GM19372 (cell line): ENCODE data around the gene EPO.
"Not testable (repeated sequence)": the region's sequence is repeated elsewhere in the genome, so short reads cannot be mapped to it uniquely, and the experiment has no call there.

ENCODE experiments used
- ATAC-seq: cut with Tn5 transposase; IDR thresholded peaks from one replicate; pipeline ENCODE4 v1.9.1; 2021; ENCODE audit warnings: mild to moderate bottlenecking, low read depth, moderate library complexity; ENCODE audit not compliant: unreplicated experiment

EPO gene

GRCh38 chr7:100701089-100701488 lies 19.2 kb upstream of the EPO start:
- ATAC-seq = not testable (repeated sequence)

DNA sequence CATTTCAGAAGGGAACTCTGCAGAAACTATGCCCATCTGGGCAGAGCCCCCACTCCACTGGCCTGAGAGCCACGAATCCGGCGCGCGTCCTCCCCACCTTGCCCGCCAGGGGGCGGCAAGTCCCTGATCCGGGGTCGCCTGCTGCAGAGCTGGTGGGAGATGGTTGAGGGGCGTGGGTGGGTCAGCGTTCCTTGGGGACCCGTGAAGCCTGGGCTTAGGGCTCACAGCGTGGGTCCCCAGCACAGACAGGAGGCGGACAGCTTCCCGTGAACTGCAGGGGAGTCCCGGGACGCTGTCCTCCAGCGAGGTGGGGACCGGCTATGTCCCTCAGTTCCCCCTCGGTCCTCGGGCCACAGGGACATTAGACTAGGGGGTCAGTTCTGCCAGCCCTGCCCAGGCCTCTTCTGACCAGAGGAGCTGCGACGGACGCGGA lies 14.9 kb upstream of the EPO start:
- peak; percentile 48 for ATAC-seq

DNA sequence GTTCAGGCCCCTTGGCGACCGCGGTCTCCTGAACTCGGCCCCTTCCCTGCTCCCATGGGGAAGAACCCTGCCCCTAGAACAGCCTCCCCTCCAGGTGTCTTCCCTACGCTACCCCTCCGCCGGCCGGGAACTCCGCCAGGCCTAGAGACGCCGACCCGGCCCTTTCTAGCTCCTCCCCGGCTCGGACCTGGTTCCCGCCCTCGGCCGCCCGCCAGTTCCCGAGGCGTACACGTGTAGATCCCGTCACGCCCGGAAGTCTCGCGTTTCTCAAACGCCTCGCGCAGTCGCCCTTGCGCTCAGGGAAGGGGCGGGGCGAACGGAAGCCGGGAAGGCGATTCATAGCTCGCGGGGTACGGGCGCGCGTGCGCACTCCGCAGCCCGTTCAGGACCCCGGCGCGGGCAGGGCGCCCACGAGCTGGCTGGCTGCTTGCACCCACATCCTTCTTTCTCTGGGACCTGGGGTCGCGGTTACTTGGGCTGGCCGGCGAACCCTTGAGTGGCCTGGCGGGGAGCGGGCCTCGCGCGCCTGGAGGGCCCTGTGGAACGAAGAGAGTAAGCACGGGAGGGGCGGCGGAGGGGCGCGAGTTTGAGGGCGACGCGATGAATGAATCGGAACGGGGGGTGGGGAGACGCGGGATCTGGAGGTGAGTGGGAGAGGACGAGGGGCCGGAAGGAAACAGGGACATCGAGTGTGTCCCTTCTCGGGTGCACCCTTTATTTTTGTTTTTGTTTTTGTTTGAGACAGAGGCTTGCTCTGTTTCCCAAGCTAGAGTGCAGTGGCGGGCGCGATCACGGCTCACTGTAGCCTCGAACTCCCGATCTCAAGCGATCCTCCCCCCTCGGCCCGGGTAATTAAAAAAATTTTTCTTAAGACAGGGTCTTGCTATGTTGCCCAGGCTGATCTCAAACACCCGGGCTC lies 14.3 kb upstream of the EPO start, which contains the start of gene POP7:
Gene POP7 (plus strand): TSS at position 369 of the 919 bp plus-strand sequence. CDS start 710 bp downstream, outside the sequence.
- peak; percentile 86 for ATAC-seq

- ATAC-seq = no peak
These were observed 13.5 kb upstream of the EPO start for GRCh38 chr7:100706672-100707311.

- no peak for ATAC-seq
These were observed 11.9 kb upstream of the EPO start for GRCh38 chr7:100708395-100708794.

DNA sequence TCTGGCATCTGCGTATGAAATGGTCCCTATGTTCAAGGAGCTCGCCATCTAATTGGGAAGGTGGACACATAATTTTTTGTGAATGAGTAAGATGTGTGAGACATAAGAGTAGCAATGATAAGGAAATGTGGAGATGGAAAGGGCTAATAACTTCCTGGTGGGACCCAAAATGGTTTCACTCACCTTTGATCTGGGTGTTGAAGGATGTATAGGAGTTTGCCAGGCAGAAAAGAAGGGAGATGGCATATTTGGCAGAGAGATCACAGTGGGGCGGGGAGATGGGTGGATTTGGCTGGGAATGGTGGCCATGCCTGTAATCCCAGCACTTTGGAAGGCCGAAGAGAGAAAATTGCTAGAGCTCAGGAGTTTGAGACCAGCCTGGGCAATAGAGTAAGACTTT lies 9.8 kb upstream of the EPO start:
- ATAC-seq = no peak

DNA sequence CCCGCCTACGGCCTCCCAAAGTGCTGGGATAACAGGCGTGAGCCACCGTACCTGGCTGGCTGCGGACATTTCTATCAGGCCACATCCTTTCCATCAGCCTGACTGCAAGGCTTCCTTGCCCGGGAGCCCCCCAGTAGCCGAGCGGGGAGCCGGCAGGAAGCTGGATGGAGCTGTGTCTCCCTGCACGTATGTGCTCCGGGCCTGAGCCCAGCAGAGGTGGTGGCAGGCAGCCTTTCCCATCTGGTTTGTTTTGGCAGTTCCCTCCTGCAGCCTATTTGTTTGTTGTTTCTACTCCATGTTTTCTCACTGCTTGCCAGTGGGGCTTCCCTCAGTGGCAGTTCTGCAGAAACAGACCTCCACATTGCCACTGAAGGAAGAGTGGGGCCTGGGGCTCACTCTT lies 8.9 kb upstream of the EPO start:
- no peak for ATAC-seq

DNA sequence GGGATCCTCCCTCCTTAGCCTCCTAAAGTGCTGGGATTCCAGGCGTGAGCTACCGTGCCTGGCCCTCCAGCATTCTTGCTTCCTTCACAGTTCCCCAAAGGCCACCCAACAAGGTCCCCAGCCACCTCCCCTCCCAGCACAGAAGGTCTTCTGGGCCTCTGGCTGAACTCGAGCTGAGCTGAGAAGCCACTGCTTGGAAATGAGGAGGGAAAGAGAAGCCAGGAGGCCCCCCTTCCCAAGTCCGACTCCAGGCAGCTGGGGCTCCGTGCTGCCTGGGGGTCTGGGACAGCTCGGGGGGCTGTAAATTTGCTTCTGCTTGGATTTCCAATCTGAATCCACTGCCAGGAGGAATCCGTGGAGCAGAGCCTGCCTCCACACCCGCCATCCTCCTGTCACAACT lies 5.5 kb upstream of the EPO start:
- ATAC-seq = no peak

- ATAC-seq = not testable (repeated sequence)
These were observed 3.2 kb upstream of the EPO start for GRCh38 chr7:100717073-100717472.

GRCh38 chr7:100719523-100720278 lies 567 bp upstream of the EPO start:
- no peak for ATAC-seq

DNA sequence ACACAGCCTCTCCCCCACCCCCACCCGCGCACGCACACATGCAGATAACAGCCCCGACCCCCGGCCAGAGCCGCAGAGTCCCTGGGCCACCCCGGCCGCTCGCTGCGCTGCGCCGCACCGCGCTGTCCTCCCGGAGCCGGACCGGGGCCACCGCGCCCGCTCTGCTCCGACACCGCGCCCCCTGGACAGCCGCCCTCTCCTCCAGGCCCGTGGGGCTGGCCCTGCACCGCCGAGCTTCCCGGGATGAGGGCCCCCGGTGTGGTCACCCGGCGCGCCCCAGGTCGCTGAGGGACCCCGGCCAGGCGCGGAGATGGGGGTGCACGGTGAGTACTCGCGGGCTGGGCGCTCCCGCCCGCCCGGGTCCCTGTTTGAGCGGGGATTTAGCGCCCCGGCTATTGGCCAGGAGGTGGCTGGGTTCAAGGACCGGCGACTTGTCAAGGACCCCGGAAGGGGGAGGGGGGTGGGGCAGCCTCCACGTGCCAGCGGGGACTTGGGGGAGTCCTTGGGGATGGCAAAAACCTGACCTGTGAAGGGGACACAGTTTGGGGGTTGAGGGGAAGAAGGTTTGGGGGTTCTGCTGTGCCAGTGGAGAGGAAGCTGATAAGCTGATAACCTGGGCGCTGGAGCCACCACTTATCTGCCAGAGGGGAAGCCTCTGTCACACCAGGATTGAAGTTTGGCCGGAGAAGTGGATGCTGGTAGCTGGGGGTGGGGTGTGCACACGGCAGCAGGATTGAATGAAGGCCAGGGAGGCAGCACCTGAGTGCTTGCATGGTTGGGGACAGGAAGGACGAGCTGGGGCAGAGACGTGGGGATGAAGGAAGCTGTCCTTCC lies 620 bp downstream of the EPO start:
- no peak for ATAC-seq

DNA sequence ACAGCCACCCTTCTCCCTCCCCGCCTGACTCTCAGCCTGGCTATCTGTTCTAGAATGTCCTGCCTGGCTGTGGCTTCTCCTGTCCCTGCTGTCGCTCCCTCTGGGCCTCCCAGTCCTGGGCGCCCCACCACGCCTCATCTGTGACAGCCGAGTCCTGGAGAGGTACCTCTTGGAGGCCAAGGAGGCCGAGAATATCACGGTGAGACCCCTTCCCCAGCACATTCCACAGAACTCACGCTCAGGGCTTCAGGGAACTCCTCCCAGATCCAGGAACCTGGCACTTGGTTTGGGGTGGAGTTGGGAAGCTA lies 1.2 kb downstream of the EPO start:
- ATAC-seq = no peak

DNA sequence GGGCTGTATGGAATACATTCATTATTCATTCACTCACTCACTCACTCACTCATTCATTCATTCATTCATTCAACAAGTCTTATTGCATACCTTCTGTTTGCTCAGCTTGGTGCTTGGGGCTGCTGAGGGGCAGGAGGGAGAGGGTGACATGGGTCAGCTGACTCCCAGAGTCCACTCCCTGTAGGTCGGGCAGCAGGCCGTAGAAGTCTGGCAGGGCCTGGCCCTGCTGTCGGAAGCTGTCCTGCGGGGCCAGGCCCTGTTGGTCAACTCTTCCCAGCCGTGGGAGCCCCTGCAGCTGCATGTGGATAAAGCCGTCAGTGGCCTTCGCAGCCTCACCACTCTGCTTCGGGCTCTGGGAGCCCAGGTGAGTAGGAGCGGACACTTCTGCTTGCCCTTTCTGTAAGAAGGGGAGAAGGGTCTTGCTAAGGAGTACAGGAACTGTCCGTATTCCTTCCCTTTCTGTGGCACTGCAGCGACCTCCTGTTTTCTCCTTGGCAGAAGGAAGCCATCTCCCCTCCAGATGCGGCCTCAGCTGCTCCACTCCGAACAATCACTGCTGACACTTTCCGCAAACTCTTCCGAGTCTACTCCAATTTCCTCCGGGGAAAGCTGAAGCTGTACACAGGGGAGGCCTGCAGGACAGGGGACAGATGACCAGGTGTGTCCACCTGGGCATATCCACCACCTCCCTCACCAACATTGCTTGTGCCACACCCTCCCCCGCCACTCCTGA lies 2.4 kb downstream of the EPO start:
- ATAC-seq = no peak

DNA sequence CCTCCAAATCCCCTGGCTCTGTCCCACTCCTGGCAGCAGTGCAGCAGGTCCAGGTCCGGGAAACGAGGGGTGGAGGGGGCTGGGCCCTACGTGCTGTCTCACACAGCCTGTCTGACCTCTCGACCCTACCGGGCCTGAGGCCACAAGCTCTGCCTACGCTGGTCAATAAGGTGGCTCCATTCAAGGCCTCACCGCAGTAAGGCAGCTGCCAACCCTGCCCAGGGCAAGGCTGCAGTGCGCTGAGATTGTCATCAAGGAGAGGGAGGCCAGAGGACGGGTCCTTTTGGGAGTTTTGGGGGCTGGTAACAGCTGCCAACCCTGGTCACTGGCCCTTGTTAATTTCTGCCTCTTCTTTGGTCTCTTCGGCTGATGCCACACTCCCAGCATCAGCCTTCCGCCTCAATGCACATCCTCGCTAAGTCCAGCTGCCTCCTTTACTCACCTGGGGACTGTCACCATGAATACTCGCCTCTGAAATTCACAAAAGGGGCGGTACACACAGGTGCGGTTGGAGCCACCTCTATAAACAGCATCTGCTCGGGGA lies 3.5 kb downstream of the EPO start:
- no peak for ATAC-seq

DNA sequence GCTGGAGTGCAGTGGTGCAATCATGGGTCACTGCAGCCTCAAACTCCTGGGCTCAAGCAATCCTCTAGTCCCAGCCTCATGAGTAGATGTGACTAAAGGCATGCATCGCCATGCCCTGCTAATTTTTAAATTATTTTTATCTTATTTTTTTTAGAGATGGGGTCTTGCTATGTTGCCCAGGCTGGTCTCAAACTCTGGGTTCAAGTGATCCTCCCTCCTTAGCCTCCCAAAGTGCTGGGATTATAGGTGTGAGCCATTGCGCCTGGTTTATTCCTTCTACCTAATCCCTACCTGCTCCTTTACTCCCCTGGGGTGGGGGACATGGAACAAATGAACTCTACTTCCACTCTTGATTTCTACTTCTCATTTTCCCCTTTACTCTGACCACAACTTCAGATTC lies 4.1 kb downstream of the EPO start:
- ATAC-seq = not testable (repeated sequence)

DNA sequence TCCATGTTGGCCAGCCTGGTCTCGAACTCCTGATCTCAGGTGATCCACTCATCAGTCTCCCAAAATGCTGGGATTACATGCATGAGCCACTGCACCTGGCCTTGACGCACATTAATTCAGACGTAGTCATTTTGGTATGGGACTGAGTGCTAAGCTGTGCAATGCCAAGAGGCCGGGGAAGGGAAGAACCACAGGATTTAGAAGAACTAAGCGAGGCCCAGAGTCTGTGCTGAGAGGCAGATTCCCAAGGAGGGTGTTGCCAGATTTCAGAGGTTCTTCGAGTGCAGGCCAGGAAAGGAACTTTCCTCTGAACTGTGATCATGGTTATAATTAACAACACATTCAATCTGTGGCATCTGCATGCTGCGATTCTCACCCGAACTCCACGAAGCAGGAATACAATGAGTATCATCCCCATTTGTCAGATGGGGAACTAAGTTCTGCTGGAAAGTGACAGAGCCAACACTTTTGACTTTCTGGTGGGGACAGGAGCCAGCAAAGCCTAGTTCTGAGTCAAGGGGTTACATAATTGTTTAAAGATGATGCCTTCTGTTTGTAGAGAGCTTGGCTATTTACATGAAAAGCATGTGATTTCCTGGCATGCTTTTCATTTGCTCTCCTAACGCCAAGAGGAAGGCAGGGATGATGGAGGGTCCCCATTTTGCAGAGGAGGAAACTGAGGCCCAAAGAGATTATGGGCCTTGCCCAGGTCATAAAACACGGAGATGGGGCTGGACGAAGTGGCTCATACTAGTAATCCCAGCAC lies 6.9 kb downstream of the EPO start:
- no peak for ATAC-seq

- ATAC-seq = no peak
These were observed 7.9 kb downstream of the EPO start for GRCh38 chr7:100728196-100728595.

- no peak for ATAC-seq
These were observed 10.0 kb downstream of the EPO start for GRCh38 chr7:100730136-100730800.
